Measurements from ENCODE around the gene LSM5.

Gene LSM5

GRCh38 chr7:32489788-32490126 is 423 bp downstream of the LSM5 start:
- TF ChIP-seq CTCF (IDR thresholded peaks at IDR 0.05; ENCODE audit: low read depth, low read length), result no peak
- DNase-seq (ENCODE audit: extremely low read depth, low read depth), result no peak

- no peak for DNase-seq (ENCODE audit: extremely low read depth, low read depth)
- TF ChIP-seq CTCF (IDR thresholded peaks at IDR 0.05; ENCODE audit: low read depth, low read length), result no peak
These were observed 8.3 kb downstream of the LSM5 start for GRCh38 chr7:32481921-32482320.

- TF ChIP-seq CTCF (IDR thresholded peaks at IDR 0.05; ENCODE audit: low read depth, low read length), result no peak
- DNase-seq (ENCODE audit: extremely low read depth, low read depth), result no peak
These were observed 9.0 kb downstream of the LSM5 start for GRCh38 chr7:32481176-32481575.

GRCh38 chr7:32479574-32480200 is 10.5 kb downstream of the LSM5 start:
- peak; percentile 94 for TF ChIP-seq CTCF (IDR thresholded peaks at IDR 0.05; ENCODE audit: low read depth, low read length)
- DNase-seq (ENCODE audit: extremely low read depth, low read depth), result no peak

GRCh38 chr7:32477649-32477980 is 12.6 kb downstream of the LSM5 start:
- TF ChIP-seq CTCF (IDR thresholded peaks at IDR 0.05; ENCODE audit: low read depth, low read length), result no peak
- DNase-seq (ENCODE audit: extremely low read depth, low read depth), result no peak

- no peak for TF ChIP-seq CTCF (IDR thresholded peaks at IDR 0.05; ENCODE audit: low read depth, low read length)
- DNase-seq (ENCODE audit: extremely low read depth, low read depth), result no peak
These were observed 13.1 kb downstream of the LSM5 start for GRCh38 chr7:32476816-32477648.

- DNase-seq (ENCODE audit: extremely low read depth, low read depth), result no peak
- TF ChIP-seq CTCF (IDR thresholded peaks at IDR 0.05; ENCODE audit: low read depth, low read length), result no peak
These were observed 16.2 kb downstream of the LSM5 start for GRCh38 chr7:32474008-32474407.

All from AG09319 (cell line).